HUDEP-2 (cell line): ENCODE data around the gene HORMAD1.
"Not testable (repeated sequence)": the region's sequence is repeated elsewhere in the genome, so short reads cannot be mapped to it uniquely, and the experiment has no call there.

Experiments
- DNase-seq, 76 experiments: peaks; one replicate each; lab custom pipeline; 2025; ENCODE audit not compliant: unreplicated experiment in 76 of 76; lab: John Stamatoyannopoulos, UW

The HORMAD1 gene, protein sequence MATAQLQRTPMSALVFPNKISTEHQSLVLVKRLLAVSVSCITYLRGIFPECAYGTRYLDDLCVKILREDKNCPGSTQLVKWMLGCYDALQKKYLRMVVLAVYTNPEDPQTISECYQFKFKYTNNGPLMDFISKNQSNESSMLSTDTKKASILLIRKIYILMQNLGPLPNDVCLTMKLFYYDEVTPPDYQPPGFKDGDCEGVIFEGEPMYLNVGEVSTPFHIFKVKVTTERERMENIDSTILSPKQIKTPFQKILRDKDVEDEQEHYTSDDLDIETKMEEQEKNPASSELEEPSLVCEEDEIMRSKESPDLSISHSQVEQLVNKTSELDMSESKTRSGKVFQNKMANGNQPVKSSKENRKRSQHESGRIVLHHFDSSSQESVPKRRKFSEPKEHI

GRCh38 chr1:150720703-150721102 is at the start of gene HORMAD1:
Gene HORMAD1, minus strand, starts transcription at chr1:150720895. Its CDS starts 1,390 bp downstream, at chr1:150719505.
- DNase-seq: no peak

DNA sequence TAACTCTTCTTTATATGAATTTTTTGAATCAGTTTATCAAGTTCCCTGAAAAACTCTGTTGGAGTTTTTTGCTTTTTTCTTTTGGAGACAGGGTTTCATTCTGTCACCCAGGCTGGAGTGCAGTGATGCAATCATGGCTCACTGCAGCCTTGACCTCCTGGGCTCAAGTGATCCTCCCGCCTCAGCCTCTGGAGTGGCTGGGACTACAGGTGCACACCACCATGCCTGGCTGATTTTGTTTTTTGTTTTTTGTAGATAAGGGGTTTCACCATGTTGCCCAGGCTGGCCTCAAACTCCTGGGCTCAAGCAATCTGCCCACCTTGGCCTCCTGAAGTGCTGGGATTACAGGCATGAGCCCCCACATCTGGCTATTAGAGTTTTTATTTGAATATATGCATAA is 47.0 kb upstream of the HORMAD1 start:
- DNase-seq: not testable (repeated sequence)

GRCh38 chr1:150765977-150766301 is 45.2 kb upstream of the HORMAD1 start:
- DNase-seq: not testable (repeated sequence)

DNA sequence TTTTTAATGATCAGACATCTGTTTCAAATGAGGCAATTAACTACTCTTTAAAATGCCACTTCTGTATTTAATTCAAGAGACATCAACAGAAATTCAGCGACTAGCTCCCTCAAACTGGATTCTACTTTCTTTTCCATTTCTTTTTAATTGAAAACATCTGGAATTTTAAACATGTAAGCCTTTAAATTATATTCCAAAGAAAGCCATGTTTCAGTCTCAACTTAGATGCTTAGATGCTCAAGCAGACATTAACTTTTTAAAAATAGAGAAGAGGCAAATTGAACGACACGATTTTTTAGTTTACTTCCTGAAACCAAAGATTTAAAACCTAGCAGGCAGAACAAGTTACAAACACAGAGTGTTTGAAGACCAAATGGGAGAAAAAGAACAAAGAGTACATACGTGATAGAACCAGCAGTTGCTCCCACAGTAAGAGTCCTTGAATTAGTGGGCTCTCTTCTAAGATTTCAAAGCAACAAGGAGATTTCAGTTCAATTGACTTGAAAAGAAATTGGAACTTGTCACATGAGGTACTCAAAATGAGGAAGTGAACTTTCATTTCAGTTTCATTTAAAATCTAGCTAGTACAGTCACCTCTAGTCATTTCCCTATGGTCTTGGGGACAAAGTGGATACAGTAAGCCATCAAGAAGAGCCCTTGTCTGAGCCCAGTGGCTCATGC is 44.7 kb upstream of the HORMAD1 start, which contains the start of gene CTSS:
Gene CTSS, minus strand, starts transcription at position 483 of the 681 bp plus-strand sequence. CDS start 1,015 bp downstream, outside the sequence.
- peak in 9 of 76 experiments; percentile 4 to 32 (median 18) for DNase-seq

DNA sequence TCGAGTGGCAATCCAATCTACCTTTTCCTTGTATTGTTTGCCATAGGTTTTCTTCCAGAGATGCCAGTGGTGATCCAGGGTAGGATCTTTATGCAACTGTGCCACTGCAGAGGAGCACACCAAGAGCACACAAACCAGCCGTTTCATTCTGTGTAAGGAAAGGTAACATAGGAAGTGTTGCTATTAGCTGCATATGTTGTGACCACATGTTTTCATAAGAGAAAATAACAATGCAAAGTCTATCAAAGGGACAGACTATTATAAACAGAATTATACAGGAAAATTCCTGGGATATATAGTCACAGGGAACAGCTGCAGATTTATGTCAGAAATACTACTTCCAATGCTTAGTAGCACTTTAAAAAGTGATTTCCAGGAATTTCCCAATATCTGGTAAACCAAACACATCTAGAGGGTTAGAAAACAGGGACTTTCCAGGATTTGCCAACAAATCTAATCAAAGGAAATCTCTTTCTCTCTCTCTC is 44.0 kb upstream of the HORMAD1 start:
- DNase-seq: no peak

DNA sequence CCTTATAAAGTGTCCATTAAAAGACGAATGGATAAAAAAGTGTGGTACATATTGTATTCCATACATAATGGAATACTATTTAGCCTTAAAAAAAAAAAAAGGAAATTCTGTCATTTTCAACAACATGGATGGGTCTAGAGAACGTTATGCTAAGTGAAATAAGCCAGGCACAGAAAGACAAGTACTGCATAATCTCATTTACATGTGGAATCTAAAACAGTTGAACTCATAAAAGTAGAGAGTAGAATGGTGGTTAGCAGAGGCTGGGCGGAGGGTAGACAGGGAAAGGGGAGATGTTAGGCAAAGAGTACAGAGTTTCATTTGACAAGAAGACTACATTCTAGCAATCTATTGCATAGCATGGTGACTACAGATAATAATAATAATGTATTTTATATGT is 42.3 kb upstream of the HORMAD1 start:
- no peak for DNase-seq

DNA sequence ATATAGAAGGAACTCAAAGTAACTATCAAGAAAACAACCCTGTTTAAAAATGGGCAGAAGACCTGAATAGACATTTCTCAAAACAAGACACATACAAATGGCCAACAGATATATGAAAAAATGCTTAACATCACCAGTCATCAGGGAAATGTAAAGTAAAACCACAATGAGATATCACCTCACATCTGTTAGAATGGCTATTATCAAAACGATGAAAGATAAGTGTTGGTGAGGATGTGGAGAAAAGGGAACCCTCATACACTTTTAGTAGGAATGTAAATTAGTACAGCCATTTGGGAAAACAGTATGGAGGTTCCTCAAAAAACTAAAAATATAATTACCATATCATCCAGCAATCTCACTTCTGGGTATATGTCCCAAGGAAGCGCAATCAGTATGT is 41.9 kb upstream of the HORMAD1 start:
- DNase-seq: no peak

DNA sequence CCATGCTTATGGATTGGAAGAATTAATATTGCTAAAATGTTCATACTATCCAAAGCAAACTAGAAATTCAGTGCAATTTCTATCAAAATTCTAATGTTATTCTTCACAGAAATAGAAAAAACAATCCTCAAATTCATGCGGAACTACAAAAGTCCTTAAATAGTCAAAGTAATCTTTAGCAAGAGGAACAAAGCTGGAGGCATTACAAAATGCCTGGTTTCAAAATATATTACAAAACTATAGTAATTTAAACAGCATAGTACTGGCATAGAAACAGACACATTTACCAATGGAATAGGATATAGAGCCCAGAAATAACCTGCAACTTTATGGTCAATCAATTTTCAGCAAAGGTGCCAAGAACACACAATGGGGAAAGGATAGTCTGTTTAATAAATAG is 41.1 kb upstream of the HORMAD1 start:
- DNase-seq: no peak

GRCh38 chr1:150760013-150760412 is 39.3 kb upstream of the HORMAD1 start:
- no peak for DNase-seq

DNA sequence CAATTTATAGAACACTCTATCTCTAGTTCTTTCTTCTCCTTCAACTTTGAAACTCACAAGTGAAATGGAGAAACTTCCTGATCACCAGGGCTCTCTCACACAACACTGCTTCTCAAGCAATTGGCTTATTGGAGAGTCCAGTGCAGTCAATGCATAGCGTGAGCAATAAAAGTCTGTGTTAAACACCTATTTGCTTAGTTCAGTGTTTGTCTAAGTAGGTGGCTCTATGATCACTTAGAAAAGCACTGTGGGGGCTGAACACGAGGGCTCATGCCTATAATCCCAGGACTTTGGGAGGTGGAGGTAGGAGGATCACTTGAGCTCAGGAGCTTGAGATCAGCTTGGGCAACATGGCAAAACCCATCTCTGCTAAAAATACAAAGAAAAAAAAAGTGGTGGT is 32.7 kb upstream of the HORMAD1 start:
- no peak for DNase-seq

DNA sequence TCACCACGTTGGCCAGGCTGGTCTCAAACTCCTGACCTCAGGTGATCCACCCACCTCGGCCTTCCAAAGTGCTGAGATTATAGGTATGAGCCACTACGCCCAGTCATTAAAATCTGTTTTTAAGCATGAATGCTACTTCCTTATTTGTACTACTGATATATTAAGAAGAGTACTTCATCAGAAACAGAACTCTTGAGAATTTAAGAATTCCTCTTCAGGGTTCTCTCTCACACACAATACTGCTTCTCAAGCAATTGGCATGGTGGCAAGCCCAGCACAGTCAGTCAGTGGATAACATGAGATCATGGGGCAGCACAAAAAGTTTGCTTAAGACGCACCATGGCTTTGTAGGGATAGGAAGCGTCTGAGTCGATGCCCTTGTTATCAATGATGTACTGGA is 30.7 kb upstream of the HORMAD1 start:
- no peak for DNase-seq

DNA sequence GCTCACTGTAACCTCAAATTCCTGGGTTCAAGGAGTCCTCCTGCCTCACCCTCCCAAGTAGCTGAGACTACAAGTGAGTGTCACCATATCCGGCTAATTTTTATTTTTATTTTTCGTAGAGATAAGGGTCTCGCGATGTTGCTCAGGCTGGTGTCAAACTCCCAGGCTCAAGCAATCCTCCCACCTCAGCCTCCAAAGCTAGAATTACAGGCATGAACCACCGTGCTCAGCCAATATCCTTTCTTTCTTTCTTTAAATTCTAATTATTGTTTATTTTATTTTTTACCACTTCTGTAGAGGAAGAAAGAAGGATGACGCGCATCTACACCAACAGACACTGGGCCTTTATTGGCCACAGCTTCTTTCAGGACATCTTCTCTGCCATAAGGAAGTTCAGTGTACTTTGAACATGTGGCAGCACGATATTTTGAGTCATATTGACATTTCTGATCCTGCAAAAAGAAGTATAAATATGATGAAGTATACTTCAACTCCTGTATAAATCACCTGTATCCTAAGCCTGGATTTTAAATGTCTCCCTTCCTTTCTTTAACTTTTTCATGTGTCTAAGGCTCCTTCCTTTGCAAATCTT is 29.1 kb upstream of the HORMAD1 start:
- no peak for DNase-seq

GRCh38 chr1:150748878-150749719 is 28.4 kb upstream of the HORMAD1 start:
- peak in 29 of 76 experiments; percentile 3 to 56 (median 16) for DNase-seq

DNA sequence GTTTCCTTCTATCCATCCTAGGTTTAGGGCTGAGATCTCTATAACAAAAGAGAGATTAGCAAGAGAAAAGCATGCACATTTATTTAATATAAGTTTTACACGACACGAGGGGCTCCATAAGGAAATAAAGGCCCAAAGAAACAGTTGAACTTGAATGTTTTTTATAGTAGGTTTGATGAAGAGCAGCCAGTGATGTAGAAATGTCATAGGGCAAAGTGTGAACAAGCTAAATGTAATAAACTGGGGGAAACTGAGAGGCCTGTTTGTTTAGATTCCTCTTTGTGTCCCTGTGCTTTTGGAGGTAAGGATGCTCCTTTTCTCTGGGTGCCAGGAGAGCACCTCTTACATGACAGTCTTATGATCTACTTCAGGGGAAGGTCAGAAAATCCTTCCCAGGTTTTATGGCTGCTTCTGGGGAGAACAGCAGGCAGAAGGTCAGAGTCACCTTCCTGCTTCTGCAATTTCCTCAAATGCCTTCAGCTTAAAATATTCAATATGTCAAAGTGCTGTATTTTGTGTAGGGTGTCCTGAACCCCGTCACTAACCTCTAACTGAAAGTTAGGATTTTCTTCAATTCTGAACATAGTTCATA is 9.5 kb upstream of the HORMAD1 start:
- DNase-seq: no peak

GRCh38 chr1:150724336-150724735 is 3.6 kb upstream of the HORMAD1 start:
- no peak for DNase-seq

- DNase-seq: no peak
These were observed 597 bp downstream of the HORMAD1 start for GRCh38 chr1:150720098-150720497.

- DNase-seq: no peak
These were observed 2.3 kb downstream of the HORMAD1 start for GRCh38 chr1:150718225-150718891.

- not testable (repeated sequence) for DNase-seq
These were observed 11.7 kb downstream of the HORMAD1 start for GRCh38 chr1:150709031-150709430.

DNA sequence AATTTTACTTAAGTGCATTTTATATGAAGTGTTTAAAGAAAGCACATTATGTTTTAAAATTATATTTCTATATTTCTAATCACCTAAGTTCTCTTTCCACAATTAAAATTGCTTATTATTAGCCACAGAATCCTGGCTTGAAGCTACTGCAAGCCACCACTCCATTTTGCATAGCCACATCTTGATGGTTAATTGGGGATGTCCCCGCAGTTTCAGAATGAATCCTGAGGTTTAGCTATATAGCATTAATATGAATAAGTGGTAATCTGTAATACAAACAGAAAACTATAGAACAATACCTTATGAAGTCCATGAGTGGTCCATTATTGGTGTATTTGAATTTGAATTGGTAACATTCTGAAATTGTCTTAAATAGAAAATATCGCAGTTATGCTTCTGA is 12.1 kb downstream of the HORMAD1 start:
- no peak for DNase-seq

GRCh38 chr1:150706091-150706490 is 14.6 kb downstream of the HORMAD1 start:
- no peak for DNase-seq
